Kidney (tissue), 14 donors: ENCODE measurements around the gene MEI1. TPM values are rescaled to one million over a fixed set of nuclear protein-coding genes. Genes with fewer than 3 reads are reported as not detected.

ENCODE experiments used
- DNase-seq, 5 donors: peaks; one replicate each; pipeline ENCODE4 v3.0.0-alpha.2; 2013 to 2020
- FAIRE-seq: peaks from 2 replicates; lab custom pipeline; 2012; peaks lifted over from hg19 to GRCh38; lab: Jason Lieb, UNC
- H3K27ac ChIP-seq, 2 donors: one replicate each; pipeline ENCODE4 v1.7.0; 2013; ENCODE audit warnings: low read depth in 2 of 2, low read length in 2 of 2, inconsistent platforms in 1 of 2
- H3K27me3 ChIP-seq: one replicate; pipeline ENCODE4 v1.7.1; 2013; ENCODE audit warnings: low read length, inconsistent platforms; ENCODE audit not compliant: control insufficient read depth, insufficient read depth
- H3K36me3 ChIP-seq, 3 donors: one replicate each; pipeline versions ENCODE4 v1.7.0 to v1.7.1; 2013; ENCODE audit warnings: low read length in 3 of 3, control low read depth in 1 of 3, inconsistent platforms in 1 of 3; ENCODE audit not compliant: insufficient read depth in 3 of 3, control insufficient read depth in 2 of 3
- H3K4me1 ChIP-seq, 3 donors: one replicate each; pipeline versions ENCODE4 v1.7.0 to v1.7.1; 2013; ENCODE audit warnings: low read length in 3 of 3, inconsistent platforms in 1 of 3, low read depth in 1 of 3; ENCODE audit not compliant: control insufficient read depth in 2 of 3, insufficient read depth in 2 of 3
- H3K4me3 ChIP-seq, 3 donors: one replicate each; pipeline versions ENCODE4 v1.7.0 to v1.8.1; 2013; ENCODE audit warnings: low read length in 3 of 3, control low read depth in 1 of 3, inconsistent platforms in 1 of 3
- H3K9ac ChIP-seq, 3 donors: one replicate each; pipeline versions ENCODE4 v1.7.0 to v1.7.1; 2013; ENCODE audit warnings: low read length in 3 of 3, control low read depth in 1 of 3, inconsistent platforms in 1 of 3
- H3K9me3 ChIP-seq, 3 donors: one replicate each; pipeline versions ENCODE4 v1.7.0 to v1.7.1; 2013; ENCODE audit warnings: low read length in 3 of 3, control low read depth in 1 of 3, inconsistent platforms in 1 of 3; ENCODE audit not compliant: control insufficient read depth in 2 of 3, insufficient read depth in 1 of 3
- CTCF ChIP-seq: IDR thresholded peaks from 3 replicates; pipeline ENCODE4 v1.5.1; 2012; ENCODE audit warnings: mild to moderate bottlenecking, moderate library complexity, borderline replicate concordance; ENCODE audit not compliant: insufficient read depth; ENCODE audit errors: extremely low read depth
- intact Hi-C: fragments of 100-400 bp; cut with DNase I; formaldehyde crosslinking; loops from one replicate; pipeline ENCODE4 v1.11.1; 2022
- polyA plus RNA-seq: library from polyadenylated mRNA; stranded (reverse); fragments of 350-450 nt; fragmentation: Illumina TruSeq; extraction: RNeasy Lipid Tissue Mini Kit (QIAGEN cat#74804); gene quantifications from one replicate; pipeline ENCODE4 v1.2.3, GENCODE V29; 2014; ENCODE audit warnings: low read depth, low replicate concordance; ENCODE audit not compliant: insufficient read depth
- total RNA-seq: library from RNA; stranded (reverse); fragmentation: NEBNext Ultra II Directional; extraction: Animal tissue kit (Norgen Biotek cat#: 25700); gene quantifications from one replicate; pipeline ENCODE4 v1.2.1, GENCODE V29; 2021
- donor health status: control.
- donor health status: control.
- donor health status: control.
- donor health status: control.
- donor health status: control.
- donor health status: DM: yes; HTN: yes; CAD: no.
- donor health status: Normal renal cell carcinoma (clear cell type).

MEI1 gene
- total and polyA plus RNA-seq, 2 donors from 2014 or later = 2.4 to 14.6 TPM

- H3K9me3 ChIP-seq = no peaks in the 10 kb centered on the region
- intact Hi-C loops = no loop called here
- DNase-seq = no peak
- no peak for TF ChIP-seq CTCF
- H3K36me3 ChIP-seq = no peaks in the 10 kb centered on the region
- H3K9ac ChIP-seq = no peak overlapping the region
- H3K27me3 ChIP-seq = no peaks in the 10 kb centered on the region
- FAIRE-seq = no peak
- H3K4me1 ChIP-seq = no peaks in the 10 kb centered on the region
- no peak overlapping the region for H3K27ac ChIP-seq
- H3K4me3 ChIP-seq = no peak overlapping the region
Observed at GRCh38 chr22:41745968-41746367, 46.7 kb downstream of the MEI1 start.

GRCh38 chr22:41746567-41747400 is 47.5 kb downstream of the MEI1 start:
- Histone ChIP-seq H3K9me3 (no peaks in the 10 kb centered on the region), H3K9ac (no peak overlapping the region), H3K36me3 (no peaks in the 10 kb centered on the region), H3K4me3 (no peak overlapping the region), H3K27ac (no peak overlapping the region), H3K27me3 (no peaks in the 10 kb centered on the region), H3K4me1 (no peaks in the 10 kb centered on the region)
- intact Hi-C loops = no loop called here
- peak; percentile 70 for TF ChIP-seq CTCF
- FAIRE-seq (peak; percentile 46), DNase-seq (peak; percentile 73 to 88 (median 79))

GRCh38 chr22:41752011-41752970 is 53.0 kb downstream of the MEI1 start:
- Histone ChIP-seq H3K9me3 (no peaks in the 10 kb centered on the region), H3K27me3 (no peaks in the 10 kb centered on the region), H3K36me3 (no peaks in the 10 kb centered on the region), H3K4me1 (no peaks in the 10 kb centered on the region), H3K4me3 (no peak overlapping the region), H3K27ac (no peak overlapping the region), H3K9ac (no peak overlapping the region)
- TF ChIP-seq CTCF = no peak
- FAIRE-seq (no peak), DNase-seq (no peak)
- intact Hi-C loops = no loop called here
